Amniotic epithelial cell (primary cell): ENCODE data around the gene TAOK3.
"Not testable (repeated sequence)": the region's sequence is repeated elsewhere in the genome, so short reads cannot be mapped to it uniquely, and the experiment has no call there.

Experiments
- DNase-seq: peaks from one replicate; pipeline ENCODE4 v3.0.0-alpha.2; 2010; ENCODE audit warnings: low read depth

The TAOK3 gene

GRCh38 chr12:118372541-118373495 lies at the start of gene TAOK3:
Gene TAOK3, minus strand, starts transcription at chr12:118372907. Its CDS starts 117,340 bp downstream, at chr12:118255567.
- peak; percentile 99 for DNase-seq

GRCh38 chr12:118420673-118421072 lies 48.0 kb upstream of the TAOK3 start:
- DNase-seq, result no peak

DNA sequence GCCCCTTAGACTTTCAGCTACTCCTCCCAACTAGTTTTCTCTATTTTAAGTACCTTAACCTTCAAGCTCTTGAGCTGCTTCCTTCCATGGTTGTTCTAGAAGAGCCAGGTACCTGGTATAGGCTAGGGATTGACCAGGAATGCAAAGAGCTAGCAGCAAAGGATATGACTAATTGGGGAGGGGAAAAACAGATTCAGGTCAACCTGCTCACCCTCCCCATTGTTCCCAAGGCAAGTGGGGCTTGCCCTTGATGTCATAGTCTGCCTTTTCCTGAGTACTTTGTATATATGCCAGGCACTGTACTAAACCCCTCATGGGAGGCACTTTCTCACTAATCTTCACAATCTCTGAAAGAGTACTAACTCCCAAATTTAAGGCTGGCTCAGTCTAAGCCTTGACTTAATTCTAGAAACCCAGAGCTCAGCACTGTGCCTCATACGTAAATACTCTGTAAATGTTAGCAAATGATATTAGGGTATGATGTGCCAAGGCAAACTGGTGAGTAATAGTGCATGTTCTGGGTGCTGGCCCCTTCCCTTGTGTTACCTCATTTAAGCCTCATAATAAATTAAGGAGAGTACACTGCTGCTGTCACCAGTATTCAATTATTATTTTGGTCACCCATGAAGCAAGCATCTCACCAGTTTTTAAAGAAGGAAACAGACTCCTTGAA lies 45.8 kb upstream of the TAOK3 start:
- no peak for DNase-seq

DNA sequence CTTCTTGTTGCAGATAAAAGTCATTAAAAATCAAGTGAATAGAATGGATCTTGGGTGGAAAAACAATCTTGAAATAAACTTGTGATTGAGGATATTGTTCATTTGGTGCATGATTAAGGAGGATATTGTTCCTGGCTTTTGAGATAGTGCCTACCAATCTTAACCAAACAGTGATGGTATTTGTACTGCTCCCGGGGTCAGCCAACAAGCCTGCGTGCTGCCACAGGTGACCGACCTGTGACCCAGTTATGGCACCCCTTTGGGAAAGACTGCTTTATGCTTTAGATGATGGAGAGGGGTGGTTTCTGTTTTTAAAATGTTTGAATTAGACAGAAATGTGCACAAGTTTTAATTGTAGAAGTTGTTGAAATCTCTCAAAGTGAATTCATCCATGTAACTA lies 45.2 kb upstream of the TAOK3 start:
- no peak for DNase-seq

DNA sequence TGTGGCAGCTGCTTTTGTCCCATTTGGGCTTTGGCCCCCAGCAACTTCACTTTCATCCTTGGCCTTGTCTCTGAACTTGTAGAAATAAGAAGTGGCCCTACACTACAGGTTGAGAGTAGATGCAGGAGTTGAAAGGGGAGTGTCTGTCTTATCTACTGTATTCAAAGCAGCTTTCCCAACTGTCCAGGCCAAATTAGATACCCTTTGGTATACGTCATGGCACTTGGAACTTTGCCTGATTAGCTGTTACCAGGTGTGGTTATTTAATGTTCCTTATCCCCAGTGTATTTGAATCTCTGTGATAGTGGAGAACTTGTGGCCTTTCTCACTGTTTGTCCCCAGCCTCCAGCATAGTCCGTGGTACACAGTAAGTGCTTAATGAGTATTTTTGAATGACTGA lies 37.1 kb upstream of the TAOK3 start:
- no peak for DNase-seq

GRCh38 chr12:118408241-118408640 lies 35.5 kb upstream of the TAOK3 start:
- DNase-seq, result not testable (repeated sequence)

DNA sequence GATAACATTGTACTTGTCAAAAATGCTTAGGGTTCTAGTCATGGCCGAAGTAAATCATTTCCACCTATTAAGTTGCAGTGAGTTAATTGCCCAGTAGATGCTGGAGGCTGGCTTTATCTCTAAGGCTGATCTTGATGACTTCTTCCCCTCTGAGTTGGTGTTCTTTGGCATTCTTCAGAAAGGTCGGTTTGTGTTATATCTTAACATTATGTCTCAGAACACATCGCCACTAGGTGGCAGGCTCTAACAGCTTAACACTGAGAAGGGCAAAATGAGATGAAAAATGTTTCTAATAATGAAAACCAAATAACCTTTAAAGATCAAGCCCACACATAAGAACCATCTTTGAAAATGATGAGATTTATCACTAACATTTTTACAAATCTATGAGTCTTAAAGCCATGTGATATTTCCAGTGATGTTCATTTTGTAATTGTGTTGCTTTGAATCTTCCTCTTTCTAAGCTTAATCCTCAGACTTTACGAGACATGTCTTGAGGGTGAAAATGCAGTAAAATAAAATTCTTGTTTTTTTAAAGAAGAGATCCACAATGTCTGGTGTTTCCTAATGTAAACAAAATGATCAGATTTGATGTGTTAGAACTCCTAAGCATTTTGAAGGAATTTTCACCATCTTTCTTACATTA lies 32.3 kb upstream of the TAOK3 start:
- peak; percentile 67 for DNase-seq

- DNase-seq, result peak; percentile 61
Measured at GRCh38 chr12:118402251-118402650, 29.5 kb upstream of the TAOK3 start.

- peak; percentile 79 for DNase-seq
Measured at GRCh38 chr12:118398940-118399339, 26.2 kb upstream of the TAOK3 start.

DNA sequence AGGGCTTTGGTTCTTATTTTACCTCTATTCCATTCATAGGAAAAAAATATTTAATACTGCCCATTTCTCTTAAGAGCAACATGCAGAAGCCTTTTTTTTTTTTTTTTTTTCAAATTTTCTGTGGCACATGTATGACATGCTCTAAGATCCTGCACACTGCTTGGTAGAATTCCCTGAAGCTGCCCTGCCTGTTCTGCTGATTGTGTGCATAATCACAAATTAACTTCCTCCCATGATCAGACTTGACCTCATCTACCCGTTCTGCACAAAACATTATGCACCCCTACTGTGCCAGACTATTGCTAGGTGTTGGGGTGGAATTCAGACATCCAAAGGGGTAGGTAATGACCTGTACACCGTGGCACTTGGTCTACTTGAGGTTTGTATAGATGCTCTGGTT lies 25.8 kb upstream of the TAOK3 start:
- no peak for DNase-seq

DNA sequence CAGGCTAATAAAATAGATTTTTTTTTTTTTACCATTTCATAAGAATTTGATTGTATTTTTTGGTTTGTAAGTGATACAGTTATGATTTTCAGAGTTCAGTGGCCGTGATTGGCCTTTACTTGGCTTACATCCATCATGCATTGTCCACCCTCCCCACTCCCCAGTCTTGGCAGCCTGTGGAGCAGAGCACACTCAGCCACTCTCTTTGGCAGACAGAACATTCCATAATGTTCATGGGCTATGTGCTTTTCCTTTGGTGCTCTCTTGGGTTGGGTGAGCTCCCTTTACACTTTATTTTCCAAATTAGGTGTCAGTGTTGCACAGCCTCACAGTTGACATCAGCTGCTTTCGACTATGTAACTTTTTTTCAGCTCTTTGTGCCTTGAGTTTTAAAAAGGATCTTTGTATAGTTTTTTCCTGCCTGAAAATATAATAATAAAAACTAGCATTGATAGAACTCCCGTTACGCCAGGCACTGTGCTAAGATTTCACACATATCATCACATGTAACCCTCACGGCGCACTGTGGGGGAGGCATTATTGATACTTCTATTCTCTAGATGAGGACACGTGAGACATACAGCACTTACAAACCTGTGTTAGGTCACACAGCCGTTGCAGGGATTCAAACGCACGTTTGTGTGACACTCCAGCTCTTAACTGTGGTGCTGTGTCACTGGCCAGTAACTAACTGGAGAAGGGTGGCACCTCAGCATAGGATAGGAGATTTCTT lies 25.2 kb upstream of the TAOK3 start:
- DNase-seq, result no peak

- no peak for DNase-seq
Measured at GRCh38 chr12:118391836-118392235, 19.1 kb upstream of the TAOK3 start.

DNA sequence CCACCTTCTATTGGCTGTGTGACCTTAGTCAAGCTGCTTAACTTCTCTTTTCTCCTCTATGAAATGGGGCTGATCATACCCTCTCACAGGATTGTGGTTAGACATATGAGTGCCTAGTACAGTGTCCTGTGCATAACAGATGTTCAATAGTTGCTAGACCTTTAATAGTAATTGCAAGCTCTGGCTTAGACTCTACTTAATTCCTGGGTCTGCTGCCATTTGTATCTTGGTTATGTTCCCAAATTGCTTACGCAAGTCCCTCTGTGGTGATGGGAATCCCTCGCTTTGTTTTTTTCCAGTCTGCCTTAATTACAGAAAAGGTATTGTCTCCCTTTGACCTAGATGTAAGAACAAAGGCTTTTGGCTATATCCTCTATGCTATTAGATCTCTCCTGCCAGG lies 18.7 kb upstream of the TAOK3 start:
- no peak for DNase-seq

- peak; percentile 33 for DNase-seq
Measured at GRCh38 chr12:118377884-118378470, 5.3 kb upstream of the TAOK3 start.

DNA sequence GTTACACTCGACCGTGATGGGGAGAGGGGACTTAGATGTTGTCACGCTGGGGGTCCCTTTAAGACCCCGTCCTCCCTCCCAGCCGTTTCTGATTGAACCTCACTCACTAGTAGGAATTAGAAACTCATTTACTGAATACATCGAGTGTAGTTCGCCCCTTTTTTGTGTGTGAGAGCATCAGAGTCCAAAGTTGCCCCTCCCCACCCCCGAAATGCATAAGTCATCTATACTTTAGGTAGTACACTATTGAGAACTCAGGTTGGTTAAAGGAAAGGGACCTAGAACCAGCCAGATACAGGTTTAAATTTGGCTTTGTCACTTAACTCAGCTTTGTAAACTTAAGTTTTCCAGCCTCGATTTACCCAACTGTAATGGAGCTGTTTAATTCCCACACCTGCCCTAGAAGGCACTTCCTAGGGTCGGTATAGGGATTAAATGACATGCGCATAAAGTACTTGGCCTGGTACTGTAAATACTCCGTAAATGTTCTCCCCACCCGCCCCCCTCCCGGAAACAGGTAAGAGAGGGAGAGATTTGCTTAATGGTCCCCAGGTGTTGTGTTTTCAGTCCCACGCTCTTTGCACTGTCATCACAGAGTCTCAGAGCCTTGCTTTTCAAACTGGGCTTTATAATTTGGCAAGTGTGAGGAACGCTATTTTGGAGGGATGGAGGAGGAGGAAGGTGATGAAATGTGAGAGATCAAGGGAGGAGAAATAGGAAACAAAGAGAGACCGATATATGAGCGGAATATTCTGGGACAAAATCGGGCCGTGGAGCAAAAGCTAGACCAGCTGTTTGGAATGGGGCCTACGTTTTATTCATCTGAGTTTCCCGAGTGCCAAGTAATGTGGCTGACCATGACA lies 4.5 kb upstream of the TAOK3 start:
- no peak for DNase-seq

DNA sequence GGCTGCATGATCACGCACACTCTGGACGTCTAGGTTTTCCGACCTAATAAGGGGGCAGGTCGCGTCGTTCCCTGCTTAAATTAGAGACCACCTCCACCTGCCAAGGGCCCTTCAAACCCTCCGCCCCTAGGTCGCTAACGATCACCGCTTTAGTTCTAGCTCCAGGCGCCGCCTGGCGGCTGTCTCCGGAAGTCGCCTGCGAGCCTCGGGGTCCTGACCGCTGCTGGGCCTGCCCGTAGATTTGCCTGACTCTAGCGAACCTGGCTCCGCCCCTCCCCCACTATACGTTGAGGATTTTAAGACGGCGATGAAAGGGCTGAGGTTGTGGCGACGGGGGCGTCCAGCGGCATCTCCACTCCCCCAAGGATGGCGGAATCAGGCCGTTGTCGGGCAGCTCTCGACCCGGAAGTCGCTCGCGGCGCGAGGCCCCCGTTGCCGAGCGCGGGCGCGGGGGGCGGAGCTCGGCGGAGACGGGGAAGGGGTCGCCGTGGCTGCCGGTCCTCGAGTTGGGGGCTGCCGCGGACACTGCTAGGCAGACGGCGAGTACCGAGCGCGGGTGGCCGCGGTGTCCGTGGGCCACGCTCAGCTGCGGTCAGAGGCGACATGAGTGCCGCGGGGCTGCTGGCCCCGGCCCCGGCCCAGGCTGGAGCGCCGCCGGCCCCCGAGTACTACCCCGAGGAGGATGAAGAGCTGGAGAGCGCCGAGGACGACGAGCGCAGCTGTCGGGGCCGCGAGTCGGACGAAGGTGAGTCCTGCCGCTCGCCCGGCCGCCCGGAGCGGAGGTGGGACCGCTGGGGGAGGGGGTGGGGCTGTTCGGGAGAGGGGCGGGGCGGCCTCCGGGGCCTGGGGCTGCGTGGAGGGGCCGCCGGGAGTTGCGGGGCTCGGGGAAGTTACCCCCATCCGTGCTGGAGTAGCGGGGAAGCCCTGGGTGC lies 3.6 kb upstream of the TAOK3 start, which contains the start of gene SUDS3:
TSS of gene SUDS3 (plus strand) at position 467 of the 932 bp plus-strand sequence. CDS start at position 604, 137 bp downstream.
- peak; percentile 53 for DNase-seq

- DNase-seq, result no peak
Measured at GRCh38 chr12:118375348-118375747, 2.6 kb upstream of the TAOK3 start.

- DNase-seq, result no peak
Measured at GRCh38 chr12:118374909-118375308, 2.2 kb upstream of the TAOK3 start.

DNA sequence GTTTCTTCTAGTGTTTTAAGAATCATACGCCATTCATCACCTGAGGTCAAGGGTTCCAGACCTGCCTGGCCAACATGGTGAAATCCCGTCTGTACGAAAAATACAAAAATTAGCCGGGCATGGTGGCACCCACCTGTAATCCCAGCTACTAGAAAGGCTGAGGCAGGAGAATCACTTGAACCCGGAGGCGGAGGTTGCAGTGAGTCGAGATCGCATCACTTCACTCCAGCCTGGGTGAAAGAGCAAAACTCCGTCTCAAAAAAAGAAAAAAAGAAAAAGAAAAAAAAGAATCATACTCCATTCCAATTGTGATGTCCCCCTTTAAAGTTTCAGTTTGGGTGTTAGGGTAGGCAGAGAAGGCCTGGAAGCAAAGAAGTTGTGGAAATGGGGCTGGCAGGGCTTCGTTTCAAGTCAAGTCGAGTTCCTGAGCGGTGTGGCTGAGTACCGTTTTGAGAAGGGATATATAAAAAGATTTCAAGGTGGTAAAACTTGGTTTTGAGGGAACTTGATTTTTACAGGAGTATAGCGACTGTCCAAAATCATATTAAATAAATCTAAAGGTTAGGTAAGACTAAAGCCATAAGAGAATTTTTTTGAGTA lies 1.5 kb upstream of the TAOK3 start:
- DNase-seq, result no peak
